Left ventricle myocardium inferior (tissue), 1 donor: Measurements from ENCODE around the gene RBM17. TPM values are rescaled to one million over a fixed set of nuclear protein-coding genes. Genes with fewer than 3 reads are reported as not detected.

Experiments used
- DNase-seq: peaks from one replicate; pipeline ENCODE4 v3.0.0-alpha.2; 2020
- H3K27ac ChIP-seq: fragments of 200-600 bp; replicated peaks from 2 replicates; pipeline ENCODE4 v1.8.0; 2021
- H3K27me3 ChIP-seq: fragments of 200-600 bp; 2 replicates; pipeline ENCODE4 v1.8.0; 2021; ENCODE audit warnings: low read depth
- H3K36me3 ChIP-seq: fragments of 200-600 bp; 2 replicates; pipeline ENCODE4 v1.8.0; 2021
- H3K4me1 ChIP-seq: fragments of 200-600 bp; 2 replicates; pipeline ENCODE4 v1.8.0; 2021
- H3K4me3 ChIP-seq: fragments of 200-600 bp; 2 replicates; pipeline ENCODE4 v1.8.0; 2021; ENCODE audit warnings: mild to moderate bottlenecking, moderate library complexity
- H3K9me3 ChIP-seq: fragments of 200-600 bp; replicated peaks from 2 replicates; pipeline ENCODE4 v1.8.0; 2021
- intact Hi-C: fragments of 100-400 bp; cut with micrococcal nuclease; formaldehyde crosslinking; loops from one replicate; pipeline ENCODE4 v1.11.0; 2022
- total RNA-seq: library from RNA; stranded (reverse); fragmentation: NEBNext Ultra II Directional; extraction: Animal tissue kit (Norgen Biotek cat#: 25700); gene quantifications from one replicate; pipeline ENCODE4 v1.2.1, GENCODE V29; 2021
- TF ChIP-seq, protein P1 (sequence below): fragments of 200-600 bp; IDR thresholded peaks from 2 replicates; pipeline ENCODE4 v1.8.0; 2021; ENCODE audit warnings: antibody characterized with exemption, mild to moderate bottlenecking, borderline replicate concordance
- donor health status: DM: no; HTN: yes; CAD: no; lungs with severe emphysema.

Gene RBM17
- total RNA-seq, 1 donor from 2014 or later = 56.1 TPM

GRCh38 chr10:6142644-6143043, 53.8 kb downstream of the RBM17 start:
- Histone ChIP-seq H3K27ac (no peak overlapping the region), H3K36me3 (peaks cover under 1% of the 10 kb centered on the region), H3K4me1 (peaks cover 26% of the 10 kb centered on the region), H3K27me3 (peaks cover 6% of the 10 kb centered on the region), H3K9me3 (no peaks in the 10 kb centered on the region), H3K4me3 (no peak overlapping the region)
- DNase-seq = no peak
- intact Hi-C loops = no loop called here
- TF ChIP-seq, protein P1, sequence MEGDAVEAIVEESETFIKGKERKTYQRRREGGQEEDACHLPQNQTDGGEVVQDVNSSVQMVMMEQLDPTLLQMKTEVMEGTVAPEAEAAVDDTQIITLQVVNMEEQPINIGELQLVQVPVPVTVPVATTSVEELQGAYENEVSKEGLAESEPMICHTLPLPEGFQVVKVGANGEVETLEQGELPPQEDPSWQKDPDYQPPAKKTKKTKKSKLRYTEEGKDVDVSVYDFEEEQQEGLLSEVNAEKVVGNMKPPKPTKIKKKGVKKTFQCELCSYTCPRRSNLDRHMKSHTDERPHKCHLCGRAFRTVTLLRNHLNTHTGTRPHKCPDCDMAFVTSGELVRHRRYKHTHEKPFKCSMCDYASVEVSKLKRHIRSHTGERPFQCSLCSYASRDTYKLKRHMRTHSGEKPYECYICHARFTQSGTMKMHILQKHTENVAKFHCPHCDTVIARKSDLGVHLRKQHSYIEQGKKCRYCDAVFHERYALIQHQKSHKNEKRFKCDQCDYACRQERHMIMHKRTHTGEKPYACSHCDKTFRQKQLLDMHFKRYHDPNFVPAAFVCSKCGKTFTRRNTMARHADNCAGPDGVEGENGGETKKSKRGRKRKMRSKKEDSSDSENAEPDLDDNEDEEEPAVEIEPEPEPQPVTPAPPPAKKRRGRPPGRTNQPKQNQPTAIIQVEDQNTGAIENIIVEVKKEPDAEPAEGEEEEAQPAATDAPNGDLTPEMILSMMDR = no peak

DNA sequence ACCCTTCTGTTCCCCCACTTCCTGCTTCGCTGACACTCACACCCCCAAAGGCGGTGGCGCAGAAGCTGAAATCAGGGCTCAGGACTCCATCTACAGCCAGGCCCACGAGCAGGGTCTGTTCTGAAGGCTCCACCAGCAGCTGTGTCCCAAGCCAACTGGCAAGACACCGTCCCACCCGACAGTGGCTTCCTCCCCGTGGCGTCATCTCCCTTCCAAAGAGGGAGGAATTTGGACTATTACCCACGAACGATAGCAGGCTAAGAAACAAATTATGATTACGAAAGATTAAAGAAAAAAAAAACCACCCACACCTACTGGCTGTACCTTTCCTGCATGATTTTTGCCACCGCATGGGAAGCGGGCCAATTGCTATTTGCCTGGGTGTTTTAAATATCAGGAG, 54.3 kb downstream of the RBM17 start:
- no peak for DNase-seq
- Histone ChIP-seq H3K36me3 (peaks cover 5% of the 10 kb centered on the region), H3K27ac (no peak overlapping the region), H3K27me3 (peaks cover under 1% of the 10 kb centered on the region), H3K4me3 (no peak overlapping the region), H3K4me1 (peaks cover 26% of the 10 kb centered on the region), H3K9me3 (no peaks in the 10 kb centered on the region)
- intact Hi-C loops = no loop called here
- TF ChIP-seq, protein P1 = no peak

- no peaks in the 10 kb centered on the region for H3K9me3 ChIP-seq
- intact Hi-C loops = no loop called here
- peak overlapping the region; percentile 98 for H3K4me3 ChIP-seq
- peaks cover 26% of the 10 kb centered on the region for H3K4me1 ChIP-seq
- peak; percentile 92 for DNase-seq
- H3K27ac ChIP-seq = peak overlapping the region; percentile 91
- H3K27me3 ChIP-seq = no peaks in the 10 kb centered on the region
- peaks cover 5% of the 10 kb centered on the region for H3K36me3 ChIP-seq
- TF ChIP-seq, protein P1 = no peak
Measured at GRCh38 chr10:6144406-6145165, 55.8 kb downstream of the RBM17 start.

DNA sequence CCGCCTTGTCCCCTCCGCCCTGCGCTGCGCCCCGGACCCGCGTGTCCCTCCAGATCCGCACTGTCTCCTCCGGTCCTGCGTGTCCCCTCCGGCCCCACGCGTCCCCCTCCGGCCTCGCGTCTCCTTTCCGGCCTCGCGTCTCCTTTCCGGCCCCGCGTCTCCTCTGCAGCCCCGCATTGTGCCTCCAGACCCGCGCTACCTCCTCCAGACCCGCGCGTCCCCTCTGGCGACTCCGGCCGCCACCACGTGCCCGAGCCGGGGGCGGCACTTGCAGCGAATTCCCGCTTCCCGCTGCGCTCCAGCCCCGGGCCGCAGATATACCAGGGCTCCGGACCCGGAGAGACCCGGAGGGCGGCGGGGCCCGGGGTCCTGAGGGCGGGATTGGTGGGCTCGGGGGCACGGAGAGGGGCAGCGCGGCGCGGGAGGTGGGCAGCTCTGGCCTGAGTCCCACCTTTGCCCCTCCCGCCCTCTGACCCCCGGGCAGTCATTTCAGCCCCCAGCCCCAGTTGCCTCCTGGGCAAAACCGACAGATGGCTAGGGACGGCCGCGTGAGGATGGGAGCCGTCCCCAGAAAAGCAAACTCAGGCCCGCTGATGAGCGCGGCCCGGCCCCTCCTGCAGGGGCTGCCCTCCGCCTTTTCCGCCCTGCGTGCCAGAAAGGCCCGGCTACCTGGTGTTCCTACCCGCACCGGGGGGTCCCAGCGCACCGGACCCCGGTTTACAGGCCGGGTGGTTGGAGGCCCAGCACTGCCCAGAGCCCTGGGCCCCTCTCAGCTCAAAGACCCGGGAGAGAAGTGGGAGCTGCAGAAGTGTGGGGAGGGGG, 56.5 kb downstream of the RBM17 start:
- Histone ChIP-seq H3K9me3 (no peaks in the 10 kb centered on the region), H3K27ac (peak overlapping the region; percentile 91), H3K4me3 (peak overlapping the region; percentile 98), H3K27me3 (no peaks in the 10 kb centered on the region), H3K4me1 (peaks cover 26% of the 10 kb centered on the region), H3K36me3 (peaks cover 5% of the 10 kb centered on the region)
- no peak for DNase-seq
- intact Hi-C loops = no loop called here
- TF ChIP-seq, protein P1 = no peak

DNA sequence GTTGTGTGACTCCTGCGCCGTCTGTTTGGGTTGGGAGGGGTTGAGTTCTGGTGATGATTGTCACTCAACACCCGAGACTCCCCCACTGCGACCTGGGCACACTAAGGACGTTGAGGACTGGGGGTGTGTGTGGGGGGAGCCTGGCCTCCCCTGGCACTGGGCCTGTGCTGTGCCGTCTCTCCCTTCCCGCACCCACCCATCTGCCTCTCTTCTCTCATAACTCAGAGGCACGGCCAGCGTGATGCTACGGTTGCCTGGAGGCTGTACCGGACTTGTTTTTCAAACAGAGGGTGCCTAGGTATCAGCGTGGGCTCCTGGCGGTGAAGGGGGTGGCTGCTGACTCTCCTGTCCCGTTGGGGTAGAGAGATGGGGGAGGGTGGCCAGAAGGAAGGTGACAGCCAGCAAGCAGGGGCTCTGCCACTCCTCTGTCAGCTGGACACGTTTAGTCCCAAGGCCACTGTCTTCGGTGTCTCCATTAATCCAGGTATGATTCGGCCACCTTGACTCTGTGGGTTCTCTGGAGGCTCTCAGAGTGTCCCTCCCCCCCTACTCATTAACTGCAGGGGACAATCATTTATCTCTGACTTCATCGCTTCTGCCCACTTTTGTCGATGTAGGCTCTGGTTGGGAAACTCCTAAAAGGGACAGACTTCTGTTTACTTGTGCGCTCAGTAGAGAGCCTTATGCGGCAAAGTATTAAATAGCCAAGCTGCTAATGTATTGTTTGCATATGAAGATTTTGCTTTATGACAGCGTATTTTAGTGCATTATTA, 57.4 kb downstream of the RBM17 start:
- Histone ChIP-seq H3K27ac (peak overlapping the region; percentile 91), H3K9me3 (no peaks in the 10 kb centered on the region), H3K4me1 (peaks cover 32% of the 10 kb centered on the region), H3K4me3 (peak overlapping the region; percentile 98), H3K27me3 (no peaks in the 10 kb centered on the region), H3K36me3 (peaks cover 5% of the 10 kb centered on the region)
- DNase-seq = no peak
- intact Hi-C loops = no loop called here
- TF ChIP-seq, protein P1 = no peak
